HG02678 (cell line): ENCODE results near the gene VDAC2.

Experiments
- ATAC-seq: cut with Tn5 transposase; IDR thresholded peaks from one replicate; pipeline ENCODE4 v1.9.1; 2021; ENCODE audit warnings: mild to moderate bottlenecking, moderate library complexity; ENCODE audit not compliant: unreplicated experiment

VDAC2 gene

GRCh38 chr10:75229971-75230370 lies 19.4 kb downstream of the VDAC2 start:
- no peak for ATAC-seq

DNA sequence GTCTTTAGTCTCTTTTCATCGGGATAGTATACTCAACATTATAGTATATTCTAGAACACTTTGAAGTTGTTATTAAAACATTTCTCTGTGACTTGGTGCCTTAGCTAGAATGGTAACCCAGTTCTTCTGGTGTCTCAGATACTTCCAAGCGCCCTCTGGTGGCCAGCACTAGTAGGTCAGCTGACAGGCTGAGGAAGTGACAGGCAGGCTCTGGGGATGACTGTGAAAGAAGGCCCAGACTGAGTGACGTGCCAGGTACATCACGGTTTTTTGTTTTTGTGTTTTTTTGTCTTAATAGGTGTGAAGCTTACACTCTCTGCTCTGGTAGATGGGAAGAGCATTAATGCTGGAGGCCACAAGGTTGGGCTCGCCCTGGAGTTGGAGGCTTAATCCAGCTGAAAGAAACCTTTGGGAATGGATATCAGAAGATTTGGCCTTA lies 20.0 kb downstream of the VDAC2 start:
- ATAC-seq = peak; percentile 47

DNA sequence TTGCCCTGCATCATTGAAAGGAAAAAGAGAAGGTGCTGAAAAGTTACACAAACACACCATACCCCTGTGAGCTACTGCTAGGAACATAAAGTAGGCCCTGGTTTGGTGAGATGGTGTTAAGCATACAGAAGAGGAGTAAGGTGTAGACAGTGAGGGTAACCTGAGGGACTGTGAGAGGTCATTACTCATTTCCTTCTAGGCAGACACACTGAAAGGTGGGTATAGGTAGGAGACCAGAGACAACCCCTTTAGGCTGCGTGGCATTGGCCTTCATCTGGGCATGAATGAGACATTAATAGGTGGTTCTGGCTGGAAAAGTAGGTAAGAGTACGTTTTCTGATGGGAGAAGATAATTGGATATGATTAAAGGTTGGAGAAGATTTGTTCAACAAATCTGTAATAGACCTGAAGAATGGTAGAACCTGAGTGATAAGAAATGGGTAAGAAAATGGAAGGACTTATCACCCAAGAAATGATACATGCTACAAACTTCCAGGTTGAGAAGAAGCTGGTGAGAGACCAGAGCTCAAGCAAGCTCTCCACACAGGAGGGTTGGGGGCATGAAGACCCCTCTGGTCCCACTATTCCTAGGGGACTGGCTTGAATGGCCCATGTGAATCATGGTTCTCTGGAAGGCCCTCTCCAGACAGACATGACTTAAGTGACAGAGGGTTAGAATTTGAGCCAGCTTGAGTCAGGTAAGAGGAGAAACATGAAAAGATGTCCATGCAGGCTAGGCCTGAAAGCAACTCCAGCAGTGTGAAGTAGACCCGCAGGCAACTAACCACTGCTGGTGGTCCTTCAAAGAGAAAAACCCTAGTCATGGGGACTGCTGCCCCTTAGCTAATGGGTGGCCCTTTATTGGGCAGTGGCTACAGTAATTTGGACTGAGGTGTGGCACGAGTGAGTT lies 21.3 kb downstream of the VDAC2 start:
- no peak for ATAC-seq

GRCh38 chr10:75233444-75234016 lies 22.9 kb downstream of the VDAC2 start:
- ATAC-seq = no peak

DNA sequence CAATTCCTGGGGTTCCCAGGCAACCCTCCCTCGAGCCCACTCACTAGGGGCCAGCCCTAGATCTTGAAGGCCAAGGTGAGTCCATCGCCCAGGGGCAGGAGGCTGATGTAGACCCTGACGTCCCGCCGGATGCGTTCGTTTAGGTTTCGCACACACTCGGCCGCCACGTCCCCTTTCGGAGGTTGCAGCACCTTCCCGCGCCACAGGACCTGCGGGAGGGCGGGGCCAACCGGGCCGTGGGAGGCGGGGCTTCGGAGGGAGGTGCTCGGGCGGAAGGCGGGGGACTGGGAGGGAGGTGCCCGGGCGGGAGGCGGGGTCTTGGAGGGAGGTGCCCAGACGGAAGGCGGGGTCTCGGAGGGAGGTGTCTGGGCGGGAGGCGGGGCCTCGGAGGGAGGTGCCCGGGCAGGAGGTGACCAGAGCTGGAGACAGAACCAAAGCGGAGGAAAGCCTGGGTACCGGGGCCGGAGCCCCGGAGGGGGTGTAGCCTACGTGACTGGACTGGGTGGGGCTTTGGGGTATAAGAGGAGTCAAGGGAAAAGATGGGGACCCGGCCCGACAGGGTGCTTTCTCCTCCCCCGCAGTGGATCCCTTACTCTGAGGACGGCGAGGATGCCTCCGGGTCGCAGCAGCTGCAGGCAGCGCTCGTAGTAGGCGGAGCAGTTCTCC lies 23.6 kb downstream of the VDAC2 start:
- peak; percentile 47 for ATAC-seq

DNA sequence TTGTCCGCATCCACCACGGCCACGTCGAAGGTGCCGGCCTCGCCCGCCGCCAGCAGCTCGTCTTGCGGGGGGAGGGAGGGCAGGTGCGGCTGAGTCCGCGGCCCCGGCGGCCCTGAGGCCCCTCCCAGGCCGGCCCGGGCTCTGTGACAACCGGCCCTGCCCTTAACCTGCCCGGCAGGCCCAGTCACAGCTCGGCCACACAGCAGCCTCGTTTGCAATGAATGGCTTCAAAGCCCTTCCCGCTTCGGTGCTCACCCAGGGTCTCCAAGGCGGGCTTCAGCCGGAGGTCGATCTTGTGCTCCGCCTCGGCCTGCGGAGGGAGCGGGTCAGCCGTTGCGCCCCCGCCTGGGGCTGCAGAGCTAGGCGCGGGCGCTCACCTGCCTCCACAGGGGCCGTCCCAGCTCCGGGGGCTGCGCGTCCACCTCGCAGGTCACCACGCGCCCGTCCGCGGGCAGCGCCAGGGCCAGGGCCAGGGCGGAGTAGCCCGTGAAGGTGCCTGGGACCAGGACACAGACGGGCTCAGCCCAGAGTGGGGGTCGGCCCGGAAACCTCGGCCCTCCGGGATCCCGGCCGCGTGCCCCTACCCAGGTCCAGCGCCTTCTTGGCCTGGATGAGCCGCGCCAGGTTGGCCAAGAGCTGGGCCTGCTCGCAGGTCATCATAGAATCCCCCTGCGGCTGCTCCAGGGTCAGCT lies 24.2 kb downstream of the VDAC2 start:
- ATAC-seq = peak; percentile 1

- ATAC-seq = peak; percentile 78
These were observed 25.0 kb downstream of the VDAC2 start, which contains the start of gene COMTD1 for GRCh38 chr10:75235375-75236177. Gene COMTD1 (minus strand): TSS chr10:75235957. CDS start chr10:75235928, 29 bp downstream.

DNA sequence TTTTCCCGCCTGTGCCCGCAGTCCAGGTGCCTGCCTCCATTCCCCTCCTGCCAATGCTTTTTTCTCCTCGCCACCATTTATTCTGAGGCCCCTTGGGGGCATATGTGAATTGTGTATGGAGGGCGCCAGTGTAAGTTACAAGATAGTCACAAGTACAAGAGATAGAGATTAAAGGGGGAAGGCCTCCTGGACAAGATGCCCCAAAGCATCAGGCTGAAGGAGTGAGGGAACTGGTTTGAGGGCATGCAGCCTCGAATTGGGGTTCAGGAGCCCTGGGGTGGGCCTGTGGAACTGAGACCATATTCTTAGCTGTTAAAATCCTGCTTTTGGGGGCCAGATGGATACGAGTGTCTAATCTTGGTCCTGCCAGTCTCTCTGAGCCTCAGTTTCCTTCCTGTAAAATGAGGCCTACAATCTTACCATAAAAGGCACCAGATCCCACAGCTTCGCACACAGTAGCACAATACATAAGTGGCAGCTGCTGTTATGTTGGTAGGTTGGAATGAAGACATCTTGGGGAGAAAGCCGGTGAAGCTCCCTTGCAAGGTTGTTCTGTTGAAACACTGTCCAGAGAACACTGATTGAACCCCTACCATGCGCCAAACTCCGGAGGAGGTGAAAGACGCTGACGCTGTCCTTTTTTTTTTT lies 25.7 kb downstream of the VDAC2 start:
- no peak for ATAC-seq

DNA sequence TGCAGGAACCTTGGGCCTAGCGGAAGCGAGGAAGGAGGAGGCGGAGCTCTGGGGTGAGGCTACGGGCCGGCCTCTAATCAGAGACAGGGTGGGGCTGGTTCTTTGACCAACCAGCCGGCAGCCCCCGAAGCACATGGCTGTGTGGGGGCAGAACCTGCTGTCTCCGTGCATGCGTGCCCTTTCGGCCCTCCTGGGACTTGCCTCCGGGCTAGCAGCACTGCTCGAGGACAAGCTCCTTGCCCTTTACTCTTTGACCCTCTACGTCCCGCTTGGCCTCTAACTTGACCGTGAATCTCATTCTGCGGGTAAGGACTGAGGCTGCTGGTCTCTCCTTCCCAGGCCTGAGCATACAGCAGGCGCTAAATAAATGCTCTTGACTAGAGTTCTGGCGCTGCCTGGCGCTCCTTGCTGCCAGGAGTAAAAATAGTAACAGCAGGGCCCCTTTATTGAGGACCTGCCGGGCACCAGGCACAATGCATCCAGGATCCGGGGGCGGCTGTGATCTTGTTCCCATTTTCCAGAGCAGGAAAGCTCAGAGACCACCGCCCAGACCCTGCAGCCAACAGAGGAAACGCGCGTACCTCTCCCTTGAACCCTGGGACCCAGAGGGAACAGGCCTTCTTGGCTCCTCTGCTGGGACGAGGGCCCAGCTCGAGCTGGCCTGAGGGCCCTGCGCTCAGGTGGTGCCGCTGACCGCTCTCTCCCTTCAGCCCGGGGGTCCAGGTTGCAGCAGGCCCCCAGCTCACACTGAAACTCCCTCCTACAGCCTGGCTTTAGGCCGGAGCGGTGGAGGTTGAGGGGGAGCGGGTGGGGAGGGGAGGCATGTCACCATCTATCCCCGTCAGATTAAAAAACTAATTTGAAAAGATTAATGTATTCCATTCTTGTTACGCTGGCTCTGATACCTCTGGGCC lies 27.8 kb downstream of the VDAC2 start:
- no peak for ATAC-seq

GRCh38 chr10:75239096-75239790 lies 28.6 kb downstream of the VDAC2 start:
- no peak for ATAC-seq

- no peak for ATAC-seq
These were observed 29.9 kb downstream of the VDAC2 start for GRCh38 chr10:75240329-75241076.

DNA sequence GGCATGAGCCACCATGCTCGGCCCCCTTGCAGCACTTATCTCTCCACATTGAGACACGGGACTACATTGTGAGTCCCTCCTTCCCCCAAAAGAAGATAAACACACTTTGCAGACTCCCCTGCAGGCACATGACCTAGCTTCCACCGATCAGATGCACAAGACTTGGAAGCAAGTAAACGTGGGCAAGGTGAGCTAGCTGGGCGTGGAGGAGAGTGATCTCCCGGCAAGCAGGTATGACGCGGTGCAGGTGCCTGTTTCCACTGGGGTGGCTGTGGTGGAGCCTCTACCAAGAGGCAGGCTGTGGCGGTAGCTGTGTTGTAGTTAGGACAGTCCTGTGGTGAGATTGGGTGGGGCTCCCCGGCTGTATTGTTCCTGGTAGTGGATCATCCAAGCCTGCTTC lies 32.8 kb downstream of the VDAC2 start:
- ATAC-seq = no peak

- no peak for ATAC-seq
These were observed 34.1 kb downstream of the VDAC2 start for GRCh38 chr10:75244487-75245353.

GRCh38 chr10:75245354-75246250 lies 35.0 kb downstream of the VDAC2 start:
- ATAC-seq = no peak

- ATAC-seq = no peak
These were observed 35.9 kb downstream of the VDAC2 start for GRCh38 chr10:75246506-75246905.
